ENCODE measurements around the gene PDGFB.

PDGFB gene

GRCh38 chr22:39238966-39239505 is 5.7 kb downstream of the PDGFB start:
- no peak for DNase-seq

- DNase-seq: no peak
Observed at GRCh38 chr22:39238561-39238960, 6.2 kb downstream of the PDGFB start.

- DNase-seq: no peak
Observed at GRCh38 chr22:39238101-39238466, 6.7 kb downstream of the PDGFB start.

- no peak for DNase-seq
Observed at GRCh38 chr22:39237318-39238100, 7.3 kb downstream of the PDGFB start.

GRCh38 chr22:39236321-39237317 is 8.2 kb downstream of the PDGFB start:
- DNase-seq: no peak

- DNase-seq: no peak
Observed at GRCh38 chr22:39234867-39235687, 9.7 kb downstream of the PDGFB start.

GRCh38 chr22:39234472-39234787 is 10.4 kb downstream of the PDGFB start:
- DNase-seq: no peak

GRCh38 chr22:39233710-39234471 is 10.9 kb downstream of the PDGFB start:
- no peak for DNase-seq

GRCh38 chr22:39232806-39233709 is 11.7 kb downstream of the PDGFB start:
- no peak for DNase-seq

GRCh38 chr22:39232246-39232645 is 12.5 kb downstream of the PDGFB start:
- DNase-seq: no peak

- DNase-seq: no peak
Observed at GRCh38 chr22:39231197-39231950, 13.4 kb downstream of the PDGFB start.

- DNase-seq: no peak
Observed at GRCh38 chr22:39230261-39231196, 14.3 kb downstream of the PDGFB start.

GRCh38 chr22:39229688-39230260 is 15.0 kb downstream of the PDGFB start:
- DNase-seq: no peak

GRCh38 chr22:39229075-39229474 is 15.7 kb downstream of the PDGFB start:
- no peak for DNase-seq

- no peak for DNase-seq
Observed at GRCh38 chr22:39227542-39228272, 17.1 kb downstream of the PDGFB start.

GRCh38 chr22:39226353-39226752 is 18.4 kb downstream of the PDGFB start:
- DNase-seq: no peak

- no peak for DNase-seq
Observed at GRCh38 chr22:39225591-39225990, 19.2 kb downstream of the PDGFB start.

GRCh38 chr22:39224550-39224949 is 20.2 kb downstream of the PDGFB start:
- DNase-seq: no peak

All from NCI-H1694 (cell line).